Esophagus squamous epithelium (tissue), 5 donors: ENCODE measurements around the gene GALNT16. TPM values are rescaled to one million over a fixed set of nuclear protein-coding genes. Genes with fewer than 3 reads are reported as not detected.

Experiments used
- DNase-seq: peaks from one replicate; lab custom pipeline; 2025; lab: John Stamatoyannopoulos, UW
- H3K27ac ChIP-seq, 4 donors: fragments of 200-600 bp; sonication (generic); one replicate each; pipeline ENCODE4 v1.5.1; 2016 to 2019; ENCODE audit warnings: mild to moderate bottlenecking in 1 of 4
- H3K27me3 ChIP-seq, 4 donors: fragments of 200-600 bp; sonication (generic); 1 replicate in 3 of 4; 2 replicates in 1 of 4; pipeline versions ENCODE4 v1.5.1 to v1.6.0; 2017 to 2021; ENCODE audit warnings: antibody characterized with exemption in 1 of 4
- H3K36me3 ChIP-seq, 3 donors: fragments of 200-600 bp; sonication (generic); one replicate each; pipeline ENCODE4 v1.5.1; 2016 to 2019
- H3K4me1 ChIP-seq, 3 donors: fragments of 200-600 bp; sonication (generic); one replicate each; pipeline ENCODE4 v1.5.1; 2017 to 2019
- H3K4me3 ChIP-seq, 4 donors: fragments of 200-600 bp; sonication (generic); 1 replicate in 3 of 4; 2 replicates in 1 of 4; pipeline ENCODE4 v1.5.1; 2016 to 2019; ENCODE audit warnings: mild to moderate bottlenecking in 2 of 4, moderate library complexity in 1 of 4
- H3K9me3 ChIP-seq, 3 donors: fragments of 200-600 bp; sonication (generic); one replicate each; pipeline ENCODE4 v1.5.1; 2016 to 2019
- CTCF ChIP-seq, 6 experiments: fragments of 450-650 bp in 4 of 6; fragments of 200-600 bp in 2 of 6; sonication (generic) in 2 of 6; IDR thresholded peaks; one replicate each; pipeline ENCODE4 v1.5.1; 2016 to 2019; ENCODE audit warnings: antibody characterized with exemption in 6 of 6, mild to moderate bottlenecking in 4 of 6, moderate library complexity in 4 of 6
- POLR2A ChIP-seq, 4 donors: fragments of 450-650 bp; IDR thresholded peaks; one replicate each; pipeline ENCODE4 v1.6.1; 2017; ENCODE audit warnings: antibody characterized with exemption in 4 of 4, mild to moderate bottlenecking in 4 of 4, moderate library complexity in 3 of 4
- WGBS, 2 donors: methylation state at CpG; one replicate each; pipeline ENCODE4 v1.1.5; 2018; 5-methylcytosine and 5-hydroxymethylcytosine counted together
- intact Hi-C: fragments of 100-400 bp; cut with DNase I; formaldehyde crosslinking; loops from one replicate; pipeline ENCODE4 v1.15.0; 2022
- total RNA-seq, 4 donors: library from RNA; depleted of rRNA; stranded (reverse); fragments of >200 nt; gene quantifications; one replicate each; pipeline ENCODE4 v1.1.0, GENCODE V29; 2016
- donor health status: DM: yes; HTN: yes; CAD: no.

GALNT16 gene
- total RNA-seq, 4 donors from 2014 or later = 0.11 to 2.7 (median 1.3) TPM

- Histone ChIP-seq H3K4me3 (no peak overlapping the region), H3K36me3 (peaks cover 0 to 12% (median 0%) of the 10 kb centered on the region in 3 donors), H3K27me3 (no peaks in the 10 kb centered on the region), H3K9me3 (no peaks in the 10 kb centered on the region), H3K27ac (no peak overlapping the region), H3K4me1 (peaks cover 24 to 50% (median 27%) of the 10 kb centered on the region in 3 donors)
- WGBS, 2 donors = 66 to 69% methylated on average over 2 of the region's 2 CpGs
- intact Hi-C loops = no loop called here
- no peak for TF ChIP-seq CTCF (IDR thresholded peaks at IDR 0.05)
- TF ChIP-seq POLR2A (IDR thresholded peaks at IDR 0.05) = no peak
- DNase-seq = no peak
These were observed 141.9 kb downstream of the GALNT16 start for GRCh38 chr14:69401841-69402240.

- intact Hi-C loops = no loop called here
- 96 to 98% methylated on average over 3 of the region's 3 CpGs for WGBS, 2 donors
These were observed 144.5 kb downstream of the GALNT16 start for GRCh38 chr14:69404478-69404877.

GRCh38 chr14:69404883-69405282 lies 144.9 kb downstream of the GALNT16 start:
- H3K4me3 ChIP-seq = no peak overlapping the region
- intact Hi-C loops = no loop called here
- H3K27me3 ChIP-seq = no peaks in the 10 kb centered on the region
- DNase-seq = no peak
- H3K9me3 ChIP-seq = no peaks in the 10 kb centered on the region
- peaks cover 0 to 20% (median 0%) of the 10 kb centered on the region in 3 donors for H3K36me3 ChIP-seq
- H3K27ac ChIP-seq = no peak overlapping the region
- peaks cover 14 to 32% (median 17%) of the 10 kb centered on the region in 3 donors for H3K4me1 ChIP-seq
- TF ChIP-seq CTCF (IDR thresholded peaks at IDR 0.05) (no peak), POLR2A (IDR thresholded peaks at IDR 0.05) (no peak)
- WGBS, 2 donors = 81 to 84% methylated on average over 5 of the region's 5 CpGs

More at GRCh38 chr14:69404478-69404877, 144.5 kb downstream of the GALNT16 start:
- peaks cover 18 to 36% (median 21%) of the 10 kb centered on the region in 3 donors for H3K4me1 ChIP-seq
- TF ChIP-seq CTCF (IDR thresholded peaks at IDR 0.05) (no peak), POLR2A (IDR thresholded peaks at IDR 0.05) (no peak)
- H3K9me3 ChIP-seq = no peaks in the 10 kb centered on the region
- H3K36me3 ChIP-seq = peaks cover 0 to 20% (median 0%) of the 10 kb centered on the region in 3 donors
- no peaks in the 10 kb centered on the region for H3K27me3 ChIP-seq
- no peak overlapping the region for H3K4me3 ChIP-seq
- no peak overlapping the region for H3K27ac ChIP-seq
- DNase-seq = no peak

GRCh38 chr14:69405762-69406161 lies 145.8 kb downstream of the GALNT16 start:
- no peaks in the 10 kb centered on the region for H3K27me3 ChIP-seq
- DNase-seq = no peak
- H3K9me3 ChIP-seq = no peaks in the 10 kb centered on the region
- peaks cover 6 to 24% (median 8%) of the 10 kb centered on the region in 3 donors for H3K4me1 ChIP-seq
- intact Hi-C loops = no loop called here
- peaks cover 0 to 20% (median 0%) of the 10 kb centered on the region in 3 donors for H3K36me3 ChIP-seq
- no peak overlapping the region for H3K27ac ChIP-seq
- TF ChIP-seq CTCF (IDR thresholded peaks at IDR 0.05) (no peak), POLR2A (IDR thresholded peaks at IDR 0.05) (no peak)
- no peak overlapping the region for H3K4me3 ChIP-seq

Other genes starting within 250 kb of the GALNT16 start
- 10 to 100 TPM; 12.4 to 34.7 (median 20.9) TPM for gene DCAF5, start 107.0 kb upstream of the GALNT16 start, total RNA-seq
- 10 to 100 TPM; 12.3 to 22.9 (median 19.9) TPM for gene EXD2, start 68.7 kb upstream of the GALNT16 start, total RNA-seq
- gene ERH, start 138.1 kb downstream of the GALNT16 start, total RNA-seq = 100 to 1,000 TPM in 1 of 4 donors, 10 to 100 TPM in 3; 54.0 to 102 (median 79.5) TPM
- 10 to 100 TPM; 40.2 to 77.7 (median 68.6) TPM for gene SLC39A9, start 138.5 kb downstream of the GALNT16 start, total RNA-seq
- under 1 TPM in 1 of 4 donors, not detected in 3; 0.19 TPM for gene PLEKHD1, start 224.6 kb downstream of the GALNT16 start, total RNA-seq